ENCODE data around the gene EFCAB8.
"Not testable (repeated sequence)": the region's sequence is repeated elsewhere in the genome, so short reads cannot be mapped to it uniquely, and the experiment has no call there.

Gene EFCAB8

GRCh38 chr20:32842688-32843524 is 15.8 kb upstream of the EFCAB8 start:
- DNase-seq (ENCODE audit: low read depth) = no peak

DNA sequence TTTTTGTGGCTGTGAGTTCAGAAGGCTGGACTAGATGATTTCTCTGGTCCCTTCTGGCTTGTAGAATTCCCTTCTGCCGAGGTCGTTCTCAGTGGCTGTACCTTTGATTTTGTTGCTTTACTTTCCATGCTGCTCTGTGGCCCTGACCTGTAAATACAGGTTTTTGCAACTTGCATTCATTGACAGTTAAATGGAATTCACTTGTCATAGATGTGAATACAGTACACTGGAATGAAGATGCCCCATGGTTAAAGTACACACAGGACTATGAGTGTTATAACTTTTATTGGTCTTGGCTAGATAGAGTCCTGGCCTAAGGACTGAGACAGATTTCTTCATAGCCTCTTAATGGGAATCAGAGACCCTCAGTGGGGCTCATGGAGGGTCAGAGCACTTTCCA is 12.9 kb upstream of the EFCAB8 start:
- no peak for DNase-seq (ENCODE audit: low read depth)

DNA sequence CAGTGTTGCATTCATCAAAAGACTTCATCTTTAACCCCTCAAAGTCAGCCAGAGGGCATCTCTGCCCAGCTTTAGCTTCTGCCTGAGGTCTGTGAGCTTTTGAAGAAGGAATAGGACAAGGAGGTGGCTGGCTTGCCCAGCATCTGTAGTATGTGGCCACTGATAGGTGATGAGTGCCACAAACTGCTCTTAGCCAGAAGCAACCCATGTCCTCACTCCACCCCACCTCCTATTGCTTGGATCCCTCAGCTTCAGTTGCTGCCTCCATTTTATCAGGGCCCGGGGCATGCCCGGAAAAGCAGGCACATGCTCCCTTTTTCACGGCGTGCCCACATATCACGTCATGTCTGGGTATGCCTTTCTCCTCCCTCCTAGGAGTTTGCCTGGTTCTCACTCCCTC is 11.9 kb upstream of the EFCAB8 start:
- DNase-seq (ENCODE audit: low read depth) = no peak

GRCh38 chr20:32847964-32848363 is 10.8 kb upstream of the EFCAB8 start:
- no peak for DNase-seq (ENCODE audit: low read depth)

DNA sequence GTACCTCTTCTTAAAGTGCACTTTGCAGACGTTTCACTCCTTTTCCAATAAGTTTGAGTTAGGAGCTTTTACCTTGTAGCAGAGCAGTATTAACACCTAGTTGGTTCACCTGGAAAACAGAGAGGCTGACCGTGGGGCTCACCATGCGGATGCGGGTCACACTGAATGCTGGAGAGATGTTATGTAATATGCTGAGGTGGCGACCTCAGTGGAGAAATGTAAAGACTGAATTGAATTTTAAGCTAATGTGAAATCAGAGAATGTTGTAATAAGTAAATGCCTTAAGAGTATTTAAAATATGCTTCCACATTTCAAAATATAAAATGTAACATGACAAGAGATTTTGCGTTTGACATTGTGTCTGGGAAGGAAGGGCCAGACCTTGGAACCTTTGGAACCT is 9.9 kb upstream of the EFCAB8 start:
- DNase-seq (ENCODE audit: low read depth) = no peak

GRCh38 chr20:32849577-32849976 is 9.1 kb upstream of the EFCAB8 start:
- no peak for DNase-seq (ENCODE audit: low read depth)

GRCh38 chr20:32855387-32855786 is 3.3 kb upstream of the EFCAB8 start:
- DNase-seq (ENCODE audit: low read depth) = no peak

- DNase-seq (ENCODE audit: low read depth) = no peak
These were observed 534 bp upstream of the EFCAB8 start for GRCh38 chr20:32858189-32858588.

- DNase-seq (ENCODE audit: low read depth) = no peak
These were observed 2.7 kb downstream of the EFCAB8 start for GRCh38 chr20:32861446-32861845.

DNA sequence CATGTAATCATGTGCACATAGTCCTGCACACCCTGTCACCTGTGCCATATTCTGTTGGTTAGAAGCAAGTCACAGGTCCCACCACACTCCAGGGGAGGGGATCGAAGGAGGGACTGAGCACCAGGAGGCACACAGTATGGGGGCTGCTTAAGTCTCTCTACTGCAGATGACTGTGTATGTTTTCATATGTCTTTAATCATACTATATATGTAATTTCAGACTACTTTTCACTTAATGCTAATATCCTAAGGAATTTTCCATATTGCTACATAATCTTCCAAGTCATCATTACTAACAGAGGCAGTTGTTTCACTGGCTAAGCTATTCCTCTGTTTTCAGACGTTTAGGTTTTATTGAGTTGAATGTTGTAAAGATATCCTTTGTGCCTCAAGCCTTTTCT is 10.8 kb downstream of the EFCAB8 start:
- no peak for DNase-seq (ENCODE audit: low read depth)

GRCh38 chr20:32870526-32870925 is 11.8 kb downstream of the EFCAB8 start:
- not testable (repeated sequence) for DNase-seq (ENCODE audit: low read depth)

GRCh38 chr20:32870985-32871384 is 12.3 kb downstream of the EFCAB8 start:
- DNase-seq (ENCODE audit: low read depth) = no peak

DNA sequence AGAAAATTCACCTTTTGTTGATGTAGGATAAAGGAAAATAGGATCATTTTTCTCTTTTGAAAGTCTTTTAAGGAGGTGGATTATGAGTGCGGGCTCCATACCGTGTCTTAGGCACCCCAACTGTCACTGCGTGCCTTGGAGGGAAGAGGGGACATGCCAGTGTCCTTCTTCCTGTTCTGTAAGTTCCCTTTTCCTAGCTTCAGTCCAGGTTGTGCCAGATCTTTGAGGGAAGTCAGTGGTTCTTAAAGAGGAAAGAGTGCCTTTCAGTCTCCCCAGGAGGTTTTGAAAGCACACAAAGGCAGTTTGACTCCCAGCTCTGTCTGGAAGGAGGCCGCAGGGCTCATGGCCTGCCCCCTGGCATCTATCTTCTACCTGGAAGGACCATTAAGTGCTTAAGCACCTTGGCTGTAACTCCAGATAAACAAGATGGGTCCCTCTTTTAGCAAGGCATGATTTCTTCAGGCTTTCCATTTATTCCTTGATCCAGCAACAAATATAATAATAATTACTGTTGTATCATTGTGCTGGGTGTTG is 13.0 kb downstream of the EFCAB8 start:
- no peak for DNase-seq (ENCODE audit: low read depth)

GRCh38 chr20:32872266-32872665 is 13.5 kb downstream of the EFCAB8 start:
- DNase-seq (ENCODE audit: low read depth) = no peak

DNA sequence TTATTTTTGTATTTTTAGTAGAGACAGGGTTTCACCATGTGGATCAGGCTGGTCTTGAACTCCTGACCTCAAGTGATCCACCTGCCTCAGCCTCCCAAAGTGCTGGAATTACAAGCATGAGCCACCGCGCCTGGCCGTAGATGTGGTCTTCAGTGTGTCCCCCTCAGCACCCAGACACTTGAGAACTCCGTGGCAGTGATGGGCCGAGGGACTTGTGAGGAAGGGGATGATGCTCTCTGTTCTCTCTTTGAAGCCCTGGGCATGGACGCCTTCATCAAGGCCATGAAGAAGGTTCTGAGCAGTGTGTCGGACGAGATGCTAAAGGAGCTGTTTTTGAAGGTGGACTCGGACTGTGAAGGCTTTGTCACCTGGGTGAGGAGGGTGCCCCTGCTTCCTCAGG is 16.9 kb downstream of the EFCAB8 start:
- no peak for DNase-seq (ENCODE audit: low read depth)

- DNase-seq (ENCODE audit: low read depth) = no peak
These were observed 18.8 kb downstream of the EFCAB8 start for GRCh38 chr20:32877507-32877906.

DNA sequence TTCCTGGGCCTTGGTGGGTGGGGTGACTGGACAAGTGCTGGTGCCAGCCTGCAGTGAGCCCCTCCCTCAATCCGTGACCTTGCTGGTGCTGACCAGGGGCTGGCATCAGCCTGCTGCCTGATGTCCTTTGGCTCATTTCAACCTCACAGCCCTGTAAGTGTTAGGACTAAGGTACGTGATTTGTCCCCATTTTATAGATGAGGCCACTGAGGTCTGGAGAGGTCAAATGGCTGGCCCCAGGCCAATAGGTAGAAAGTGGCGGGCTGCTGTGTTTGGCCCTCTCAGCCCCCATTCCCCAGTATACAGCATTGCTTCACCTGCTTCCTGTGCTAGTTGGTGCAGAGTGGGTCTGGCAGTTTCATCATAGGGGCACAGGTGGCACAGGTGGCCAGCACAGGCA is 20.1 kb downstream of the EFCAB8 start:
- DNase-seq (ENCODE audit: low read depth) = no peak

GRCh38 chr20:32879538-32879937 is 20.8 kb downstream of the EFCAB8 start:
- DNase-seq (ENCODE audit: low read depth) = no peak

DNA sequence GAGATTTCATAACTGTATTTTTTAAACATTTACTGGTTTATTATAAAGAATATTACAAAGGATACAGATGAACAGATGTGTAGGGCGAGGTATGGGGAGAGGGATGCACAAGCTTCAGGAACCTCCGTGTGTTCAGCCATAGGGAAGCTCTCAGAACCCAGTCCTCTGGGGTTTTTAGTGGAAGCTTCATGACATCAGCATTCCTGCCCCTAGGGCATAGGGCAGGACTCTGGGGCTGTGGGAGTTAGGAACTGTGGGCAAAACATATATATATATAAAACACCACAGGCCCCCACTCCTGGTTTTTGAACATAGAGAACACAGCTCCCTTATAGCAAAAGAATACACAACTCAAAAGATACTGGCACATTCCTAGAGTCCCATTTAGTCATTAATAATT is 21.9 kb downstream of the EFCAB8 start:
- DNase-seq (ENCODE audit: low read depth) = no peak

- DNase-seq (ENCODE audit: low read depth) = no peak
These were observed 24.4 kb downstream of the EFCAB8 start for GRCh38 chr20:32883081-32883480.

DNA sequence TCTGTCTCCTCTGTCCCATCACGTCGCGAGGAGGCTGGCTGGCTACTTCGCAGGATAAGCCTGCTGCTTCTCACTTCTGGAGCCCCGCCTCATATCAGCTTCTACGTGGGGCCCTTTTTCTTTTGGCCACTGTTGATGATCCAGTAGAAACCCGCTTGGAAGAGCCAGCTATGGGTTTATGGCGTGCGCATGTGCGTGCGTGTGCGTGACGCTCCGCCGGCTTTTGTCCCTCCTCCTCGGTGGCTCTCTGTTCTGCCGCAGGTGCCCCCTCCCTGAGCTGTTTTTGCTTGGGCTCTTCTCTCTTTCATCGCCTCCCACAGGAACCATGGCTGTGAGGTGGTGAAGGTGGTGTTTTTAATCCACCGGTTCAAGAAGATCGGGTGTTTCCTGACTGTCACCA is 26.5 kb downstream of the EFCAB8 start:
- DNase-seq (ENCODE audit: low read depth) = no peak

DNA sequence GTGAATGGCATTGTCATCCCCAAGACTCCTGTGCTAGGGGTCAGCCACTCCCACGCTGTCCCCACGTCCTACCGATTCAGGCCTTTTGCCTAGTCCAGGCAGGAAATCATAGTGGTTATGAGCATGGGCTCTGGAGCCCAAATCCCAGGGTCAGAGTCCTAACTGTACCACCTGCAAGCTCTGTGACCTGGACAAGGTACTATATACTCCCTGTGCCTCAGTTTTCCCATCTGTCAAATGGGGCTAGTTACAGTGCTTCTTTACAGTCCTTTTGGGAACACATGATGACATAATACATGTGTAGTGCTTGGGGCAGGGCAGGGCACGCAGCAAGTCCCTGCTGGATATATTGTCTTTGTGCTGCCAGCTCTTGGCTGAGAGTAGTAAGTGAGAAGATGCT is 27.2 kb downstream of the EFCAB8 start:
- DNase-seq (ENCODE audit: low read depth) = no peak

DNA sequence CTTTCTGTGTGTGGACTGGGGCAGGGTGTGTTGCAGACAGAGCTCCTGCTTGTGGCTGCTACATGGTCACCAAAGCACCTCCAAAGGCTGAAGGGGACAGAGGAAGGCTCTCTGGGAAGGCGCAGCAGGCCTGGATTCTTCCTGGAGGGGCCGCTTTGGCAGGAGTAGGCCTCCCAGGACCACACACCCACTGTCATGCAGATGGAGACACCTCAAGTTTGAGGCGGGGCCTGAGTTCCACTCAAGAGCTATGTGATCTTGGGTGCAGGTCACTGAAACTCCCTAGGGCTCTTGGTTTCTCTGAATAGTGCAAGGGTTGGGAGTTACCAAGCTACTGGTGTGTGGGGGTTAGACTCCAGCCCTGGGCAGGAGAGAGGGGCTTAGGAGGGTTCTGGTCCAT is 27.9 kb downstream of the EFCAB8 start:
- no peak for DNase-seq (ENCODE audit: low read depth)

GRCh38 chr20:32887492-32887891 is 28.8 kb downstream of the EFCAB8 start:
- DNase-seq (ENCODE audit: low read depth) = no peak

Measured in T-helper 22 cell (primary cell).